DOHH2 (cell line): Measurements from ENCODE around the gene ARMC9.

Experiments
- H3F3A ChIP-seq: fragments of 200-600 bp; sonication (generic), shearing (Covaris generic); 2 replicates; pipeline ENCODE4 v1.6.0; 2016; ENCODE audit warnings: antibody characterized with exemption, mild to moderate bottlenecking; ENCODE audit not compliant: control insufficient read depth, insufficient read depth
- H3K27ac ChIP-seq: fragments of 200-600 bp; sonication (generic); 2 replicates; pipeline ENCODE4 v1.5.1; 2014; ENCODE audit warnings: low read depth, mild to moderate bottlenecking, low read length, moderate library complexity
- H3K27me3 ChIP-seq: fragments of 200-600 bp; sonication (generic); 2 replicates; pipeline ENCODE4 v1.6.1; 2014; ENCODE audit warnings: mild to moderate bottlenecking, low read length, mixed read lengths; ENCODE audit not compliant: control insufficient read depth
- H3K36me3 ChIP-seq: fragments of 200-600 bp; sonication (generic); 2 replicates; pipeline ENCODE4 v1.6.1; 2014; ENCODE audit warnings: mild to moderate bottlenecking, low read length, moderate library complexity, mixed read lengths; ENCODE audit not compliant: control insufficient read depth
- H3K4me1 ChIP-seq: fragments of 200-600 bp; sonication (generic); 2 replicates; pipeline ENCODE4 v1.6.1; 2014; ENCODE audit warnings: mild to moderate bottlenecking, low read length, mixed read lengths; ENCODE audit not compliant: control insufficient read depth
- H3K4me2 ChIP-seq: fragments of 200-600 bp; sonication (generic); 2 replicates; pipeline ENCODE4 v1.6.0; 2014; ENCODE audit warnings: mild to moderate bottlenecking, low read length, moderate library complexity
- H3K4me3 ChIP-seq: fragments of 200-600 bp; sonication (generic); 2 replicates; pipeline ENCODE4 v1.5.1; 2014; ENCODE audit warnings: mild to moderate bottlenecking, low read length, mixed read lengths
- H3K79me2 ChIP-seq: fragments of 200-600 bp; sonication (generic); 2 replicates; pipeline ENCODE4 v1.6.1; 2014; ENCODE audit warnings: mild to moderate bottlenecking, low read length, mixed read lengths; ENCODE audit not compliant: control insufficient read depth
- H3K9me2 ChIP-seq: fragments of 200-600 bp; sonication (generic); replicated peaks from 2 replicates; pipeline ENCODE4 v1.6.1; 2014; ENCODE audit warnings: mild to moderate bottlenecking, low read length, mixed read lengths; ENCODE audit not compliant: control insufficient read depth
- H3K9me3 ChIP-seq: fragments of 200-600 bp; sonication (generic); 2 replicates; pipeline ENCODE4 v1.6.1; 2014; ENCODE audit warnings: antibody characterized with exemption, low read length, mixed read lengths; ENCODE audit not compliant: control insufficient read depth, insufficient read depth
- H4K20me1 ChIP-seq: fragments of 200-600 bp; sonication (generic); 2 replicates; pipeline ENCODE4 v1.6.0; 2014; ENCODE audit warnings: low read depth, mild to moderate bottlenecking, antibody characterized with exemption, low read length, moderate library complexity; ENCODE audit not compliant: control insufficient read depth, insufficient read depth
- EZH2phosphoT487 ChIP-seq: fragments of 200-600 bp; sonication (generic); IDR thresholded peaks from 2 replicates; pipeline ENCODE4 v1.6.1; 2017; ENCODE audit warnings: borderline replicate concordance, mild to moderate bottlenecking, antibody characterized with exemption, low read length, moderate library complexity, mixed read lengths
- TF ChIP-seq, protein P1 (sequence below): fragments of 200-600 bp; sonication (generic); IDR thresholded peaks from one replicate; pipeline ENCODE4 v1.5.1; 2014; ENCODE audit warnings: antibody characterized with exemption, mild to moderate bottlenecking, low read depth, low read length; ENCODE audit not compliant: poor library complexity, severe bottlenecking

The ARMC9 gene

DNA sequence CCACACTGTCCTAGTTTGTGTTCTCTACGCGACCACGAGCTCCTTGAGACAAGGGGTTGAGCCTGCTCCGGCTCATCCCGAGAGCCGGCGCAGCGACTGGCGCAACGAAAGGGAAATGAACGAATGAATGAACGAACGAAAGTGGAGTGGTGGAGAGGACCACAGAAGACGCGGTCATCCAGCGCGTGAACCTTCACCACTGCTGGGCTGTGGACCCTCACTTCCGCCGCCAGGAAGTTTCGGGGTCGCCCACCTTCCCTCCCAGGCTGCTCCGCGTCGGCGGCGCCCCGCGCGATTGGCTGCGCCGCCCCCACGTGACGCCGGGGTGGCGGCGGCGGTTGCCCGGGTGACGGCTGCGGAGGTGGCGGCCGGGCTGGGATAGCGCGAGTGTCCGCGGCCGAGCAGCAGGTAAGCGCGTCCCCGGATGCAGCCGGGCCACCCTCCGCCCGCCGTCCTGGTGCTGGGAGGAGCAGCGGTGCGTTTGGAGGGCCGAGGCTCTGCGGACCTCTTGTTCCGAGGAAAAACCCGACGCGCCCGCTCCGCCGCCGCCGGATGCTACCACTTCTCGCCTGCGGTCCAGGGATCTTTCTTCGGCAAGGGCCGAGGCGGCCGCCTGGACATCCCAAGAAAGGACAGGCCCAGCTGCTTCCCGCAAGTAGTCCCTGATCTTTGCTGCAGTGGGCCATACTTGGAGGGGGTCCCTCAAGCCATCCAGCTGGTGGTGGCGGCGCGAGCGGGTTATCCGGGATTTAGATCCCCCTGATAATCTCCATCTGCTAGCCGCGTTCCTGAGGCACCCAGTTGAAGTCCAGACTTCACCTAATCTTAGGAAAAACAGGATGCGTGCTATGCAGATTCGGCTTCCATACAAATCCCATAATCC lies at the start of gene ARMC9:
TSS of gene ARMC9 (plus strand) at position 341 of the 883 bp plus-strand sequence. CDS start 7,608 bp downstream, outside the sequence.
- no peak within 1 kb of the TSS for H3K27ac ChIP-seq
- no peaks in the 10 kb centered on the region; the same call in 1 of the 2 replicates for H3K79me2 ChIP-seq
- H3K36me3 ChIP-seq = no peaks in the 10 kb centered on the region
- H3K4me3 ChIP-seq = peak within 1 kb of the TSS; percentile 85
- peak within 1 kb of the TSS; percentile 52 for H3K4me2 ChIP-seq
- H4K20me1 ChIP-seq = no peaks in the 10 kb centered on the region
- peaks cover 12% of the 10 kb centered on the region for H3K4me1 ChIP-seq
- no peaks in the 10 kb centered on the region for H3K9me2 ChIP-seq
- H3F3A ChIP-seq = no peaks in the 10 kb centered on the region
- H3K27me3 ChIP-seq = no peaks in the 10 kb centered on the region
- H3K9me3 ChIP-seq = no peaks in the 10 kb centered on the region
- TF ChIP-seq, protein P1, sequence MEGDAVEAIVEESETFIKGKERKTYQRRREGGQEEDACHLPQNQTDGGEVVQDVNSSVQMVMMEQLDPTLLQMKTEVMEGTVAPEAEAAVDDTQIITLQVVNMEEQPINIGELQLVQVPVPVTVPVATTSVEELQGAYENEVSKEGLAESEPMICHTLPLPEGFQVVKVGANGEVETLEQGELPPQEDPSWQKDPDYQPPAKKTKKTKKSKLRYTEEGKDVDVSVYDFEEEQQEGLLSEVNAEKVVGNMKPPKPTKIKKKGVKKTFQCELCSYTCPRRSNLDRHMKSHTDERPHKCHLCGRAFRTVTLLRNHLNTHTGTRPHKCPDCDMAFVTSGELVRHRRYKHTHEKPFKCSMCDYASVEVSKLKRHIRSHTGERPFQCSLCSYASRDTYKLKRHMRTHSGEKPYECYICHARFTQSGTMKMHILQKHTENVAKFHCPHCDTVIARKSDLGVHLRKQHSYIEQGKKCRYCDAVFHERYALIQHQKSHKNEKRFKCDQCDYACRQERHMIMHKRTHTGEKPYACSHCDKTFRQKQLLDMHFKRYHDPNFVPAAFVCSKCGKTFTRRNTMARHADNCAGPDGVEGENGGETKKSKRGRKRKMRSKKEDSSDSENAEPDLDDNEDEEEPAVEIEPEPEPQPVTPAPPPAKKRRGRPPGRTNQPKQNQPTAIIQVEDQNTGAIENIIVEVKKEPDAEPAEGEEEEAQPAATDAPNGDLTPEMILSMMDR = no peak
- TF ChIP-seq EZH2phosphoT487 = no peak

- H3K79me2 ChIP-seq = no peaks in the 10 kb centered on the region
- no peaks in the 10 kb centered on the region for H3K27me3 ChIP-seq
- TF ChIP-seq EZH2phosphoT487 = no peak
- TF ChIP-seq, protein P1 = no peak
- H3K4me2 ChIP-seq = no peak overlapping the region
- no peaks in the 10 kb centered on the region for H3K9me2 ChIP-seq
- H4K20me1 ChIP-seq = no peaks in the 10 kb centered on the region
- peaks cover 6% of the 10 kb centered on the region for H3F3A ChIP-seq
- H3K9me3 ChIP-seq = no peaks in the 10 kb centered on the region
- H3K4me1 ChIP-seq = no peaks in the 10 kb centered on the region
- no peak overlapping the region for H3K27ac ChIP-seq
- H3K4me3 ChIP-seq = no peak overlapping the region
- peaks cover 38% of the 10 kb centered on the region for H3K36me3 ChIP-seq
Measured at GRCh38 chr2:231152800-231153557, 45.5 kb upstream of the ARMC9 start.

DNA sequence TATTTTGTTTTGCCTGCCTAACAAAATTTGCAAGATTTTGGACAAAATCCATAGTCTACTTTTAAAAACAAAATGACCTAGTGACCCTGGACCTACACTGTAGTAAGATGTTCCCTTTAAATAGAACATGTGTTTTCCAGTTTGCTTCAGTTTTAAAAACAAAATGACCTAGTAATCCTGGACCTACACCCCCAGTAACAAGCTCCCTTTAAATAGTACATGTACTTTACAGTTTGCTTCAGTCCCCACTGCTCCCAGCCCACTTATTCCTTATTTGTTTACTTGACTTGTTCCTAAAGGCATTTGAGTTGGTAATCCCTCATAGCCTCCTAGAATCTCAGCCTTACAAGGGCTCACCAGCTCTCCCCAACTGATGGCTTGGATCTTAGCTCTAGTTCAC lies 39.1 kb upstream of the ARMC9 start:
- Histone ChIP-seq H3K27me3 (no peaks in the 10 kb centered on the region), H3F3A (peaks cover 6% of the 10 kb centered on the region), H3K9me2 (no peaks in the 10 kb centered on the region), H3K4me1 (no peaks in the 10 kb centered on the region), H3K79me2 (no peaks in the 10 kb centered on the region), H3K36me3 (peaks cover 47% of the 10 kb centered on the region), H3K4me2 (no peak overlapping the region), H3K27ac (no peak overlapping the region), H4K20me1 (no peaks in the 10 kb centered on the region), H3K9me3 (no peaks in the 10 kb centered on the region), H3K4me3 (no peak overlapping the region)
- TF ChIP-seq EZH2phosphoT487 = no peak
- TF ChIP-seq, protein P1 = no peak
